ENCODE results near the gene DUSP7.
A peak's percentile ranks its signal among the peaks of the same experiment; 100 is the strongest.
"Not testable (repeated sequence)": the region's sequence is repeated elsewhere in the genome, so short reads cannot be mapped to it uniquely, and the experiment has no call there.

The DUSP7 gene

GRCh38 chr3:52053307-52054304 lies 2.8 kb downstream of the DUSP7 start:
- Histone ChIP-seq H3K9ac (ENCODE audit: low read depth, low read length) (0 out of 2 replicates have a peak overlapping the region, but pooled peaks have one; percentile 1), H3K4me1 (ENCODE audit: insufficient read depth, low read length) (peaks cover 16% of the 10 kb centered on the region), H3K9me3 (ENCODE audit: control insufficient read depth, insufficient read depth, low read length) (no peaks in the 10 kb centered on the region), H3K36me3 (ENCODE audit: insufficient read depth, low read length) (peaks cover 7% of the 10 kb centered on the region)

GRCh38 chr3:52052831-52053306 lies 3.5 kb downstream of the DUSP7 start:
- H3K4me1 ChIP-seq (ENCODE audit: insufficient read depth, low read length) = peaks cover 14% of the 10 kb centered on the region
- 0 out of 2 replicates have a peak overlapping the region, but pooled peaks have one; percentile 1 for H3K9ac ChIP-seq (ENCODE audit: low read depth, low read length)
- peaks cover 7% of the 10 kb centered on the region for H3K36me3 ChIP-seq (ENCODE audit: insufficient read depth, low read length)
- no peaks in the 10 kb centered on the region for H3K9me3 ChIP-seq (ENCODE audit: control insufficient read depth, insufficient read depth, low read length)

DNA sequence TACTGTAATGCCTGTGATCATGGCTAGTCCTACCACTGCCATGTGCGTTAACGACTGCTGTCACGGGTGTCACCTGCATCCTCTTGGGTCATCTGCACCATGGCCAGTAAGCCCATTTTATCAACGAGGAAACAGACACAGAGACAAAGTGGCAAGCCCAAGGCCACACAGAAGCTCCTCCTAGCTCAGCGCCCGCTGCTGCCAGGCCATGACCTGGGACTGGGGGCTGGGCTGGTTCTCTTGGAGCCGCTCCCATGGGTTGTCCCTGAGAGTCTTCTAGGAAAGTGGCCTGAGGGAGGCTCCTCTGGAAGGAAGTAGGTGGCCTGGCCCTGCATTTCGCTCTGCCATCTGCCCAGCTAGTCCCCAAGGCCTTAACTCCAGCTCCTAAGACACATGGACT lies 4.9 kb downstream of the DUSP7 start:
- peaks cover 7% of the 10 kb centered on the region for H3K36me3 ChIP-seq (ENCODE audit: insufficient read depth, low read length)
- H3K9ac ChIP-seq (ENCODE audit: low read depth, low read length) = no peak overlapping the region
- H3K9me3 ChIP-seq (ENCODE audit: control insufficient read depth, insufficient read depth, low read length) = no peaks in the 10 kb centered on the region
- peaks cover 26% of the 10 kb centered on the region for H3K4me1 ChIP-seq (ENCODE audit: insufficient read depth, low read length)

DNA sequence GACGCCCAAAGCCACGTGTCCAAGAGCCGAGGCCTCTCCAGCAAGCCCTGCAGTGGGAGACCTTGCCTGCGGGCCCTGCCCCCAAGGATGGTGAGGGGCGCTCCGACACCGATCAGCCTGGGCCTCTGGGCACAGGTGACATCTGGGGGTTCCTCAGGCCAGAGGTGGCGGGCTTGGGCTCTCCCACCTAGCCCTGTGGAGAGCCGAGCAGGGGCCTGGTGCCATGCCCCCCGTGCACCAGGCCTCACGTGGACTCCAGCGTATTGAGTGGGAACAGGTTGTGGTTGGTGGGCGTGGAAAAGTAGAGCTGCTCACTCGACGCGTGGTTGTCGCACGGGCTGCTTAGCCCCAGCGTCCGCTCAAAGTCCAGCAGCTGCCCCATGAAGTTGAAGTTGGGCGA lies 5.8 kb downstream of the DUSP7 start:
- Histone ChIP-seq H3K9ac (ENCODE audit: low read depth, low read length) (no peak overlapping the region), H3K9me3 (ENCODE audit: control insufficient read depth, insufficient read depth, low read length) (no peaks in the 10 kb centered on the region), H3K4me1 (ENCODE audit: insufficient read depth, low read length) (peaks cover 33% of the 10 kb centered on the region), H3K36me3 (ENCODE audit: insufficient read depth, low read length) (peaks cover 7% of the 10 kb centered on the region)

DNA sequence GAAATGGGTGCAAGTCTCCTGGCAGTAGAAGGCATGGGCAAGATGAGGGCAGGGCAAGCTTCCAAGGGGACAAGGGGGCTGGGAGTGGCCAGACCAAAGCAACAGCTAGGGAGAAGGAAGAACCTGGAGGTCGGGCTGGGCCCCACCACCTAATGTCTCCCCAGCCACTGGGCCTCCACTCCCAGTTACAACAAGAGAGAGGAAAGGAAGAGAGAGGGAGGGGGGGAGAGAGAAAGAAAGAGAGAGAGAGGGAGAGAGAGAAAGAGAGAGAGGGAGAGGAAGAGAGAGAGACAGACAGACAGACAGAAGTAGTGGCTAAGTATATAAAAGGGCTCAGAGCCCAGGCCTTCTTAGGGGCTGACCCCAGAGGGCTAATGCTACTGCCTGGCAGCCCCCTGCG lies 6.9 kb downstream of the DUSP7 start:
- H3K4me1 ChIP-seq (ENCODE audit: insufficient read depth, low read length) = peaks cover 33% of the 10 kb centered on the region
- H3K9ac ChIP-seq (ENCODE audit: low read depth, low read length) = no peak overlapping the region
- H3K9me3 ChIP-seq (ENCODE audit: control insufficient read depth, insufficient read depth, low read length) = no peaks in the 10 kb centered on the region
- peaks cover 7% of the 10 kb centered on the region for H3K36me3 ChIP-seq (ENCODE audit: insufficient read depth, low read length)

- Histone ChIP-seq H3K9ac (ENCODE audit: low read depth, low read length) (no peak overlapping the region), H3K36me3 (ENCODE audit: insufficient read depth, low read length) (peaks cover 7% of the 10 kb centered on the region), H3K9me3 (ENCODE audit: control insufficient read depth, insufficient read depth, low read length) (no peaks in the 10 kb centered on the region), H3K4me1 (ENCODE audit: insufficient read depth, low read length) (peaks cover 24% of the 10 kb centered on the region; the same call in 1 of the 2 replicates)
Observed at GRCh38 chr3:52047295-52047960, 8.9 kb downstream of the DUSP7 start.

DNA sequence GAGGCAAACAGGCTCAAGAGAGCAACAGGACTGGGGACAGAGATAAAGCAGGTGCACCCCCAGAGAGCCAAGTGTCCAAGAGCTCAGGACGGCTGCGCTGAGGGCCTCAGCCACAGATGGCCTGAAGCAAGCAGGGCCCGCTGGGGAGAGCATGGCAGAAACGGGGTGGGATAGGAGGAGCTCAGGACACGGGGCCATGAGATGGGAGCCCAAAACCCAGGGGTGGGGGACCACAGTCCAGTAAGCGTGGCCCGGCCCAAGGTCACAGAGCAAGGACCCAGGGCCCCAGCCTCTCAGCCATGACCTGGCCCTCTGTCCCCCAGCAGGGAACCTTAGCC lies 9.5 kb downstream of the DUSP7 start:
- H3K36me3 ChIP-seq (ENCODE audit: insufficient read depth, low read length) = peaks cover 7% of the 10 kb centered on the region
- no peak overlapping the region for H3K9ac ChIP-seq (ENCODE audit: low read depth, low read length)
- no peaks in the 10 kb centered on the region for H3K9me3 ChIP-seq (ENCODE audit: control insufficient read depth, insufficient read depth, low read length)
- H3K4me1 ChIP-seq (ENCODE audit: insufficient read depth, low read length) = peaks cover 20% of the 10 kb centered on the region; the same call in 1 of the 2 replicates

DNA sequence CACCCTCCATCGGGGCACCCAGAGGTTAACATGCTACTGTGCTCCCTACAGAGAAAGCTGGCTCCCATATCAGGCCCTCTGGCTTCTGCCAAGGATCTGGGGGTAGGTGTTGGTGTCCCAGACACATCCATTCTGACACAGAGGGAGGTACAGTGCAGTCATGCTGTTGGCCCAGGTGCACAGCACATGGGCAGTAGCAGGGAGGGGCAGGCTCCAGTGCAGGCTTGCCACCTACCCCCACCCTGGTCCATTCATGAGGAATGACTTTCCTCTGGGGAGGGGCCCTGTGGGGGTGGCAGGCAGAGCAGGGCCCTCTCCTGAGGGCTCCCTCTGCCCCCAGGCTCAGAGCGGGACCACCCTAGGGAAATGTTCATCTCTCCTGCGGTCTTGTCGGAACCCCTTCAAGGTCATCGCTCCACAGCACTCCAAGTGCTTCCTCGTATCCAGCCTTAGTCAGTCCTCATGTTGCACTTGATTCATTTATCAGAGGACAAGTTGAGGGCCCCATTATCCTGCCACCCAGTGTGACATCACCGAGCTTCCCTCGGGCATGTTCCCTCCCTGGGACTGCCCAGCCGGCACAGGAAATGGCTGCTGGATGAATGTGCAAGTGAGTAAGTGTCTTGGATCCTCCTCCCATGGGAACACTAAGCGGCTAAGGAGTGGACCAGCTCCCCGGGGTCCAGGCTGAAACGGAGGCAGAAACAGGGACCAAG lies 10.0 kb downstream of the DUSP7 start:
- no peak overlapping the region for H3K9ac ChIP-seq (ENCODE audit: low read depth, low read length)
- H3K36me3 ChIP-seq (ENCODE audit: insufficient read depth, low read length) = peaks cover 7% of the 10 kb centered on the region
- H3K9me3 ChIP-seq (ENCODE audit: control insufficient read depth, insufficient read depth, low read length) = no peaks in the 10 kb centered on the region
- H3K4me1 ChIP-seq (ENCODE audit: insufficient read depth, low read length) = peaks cover 20% of the 10 kb centered on the region; the same call in 1 of the 2 replicates

DNA sequence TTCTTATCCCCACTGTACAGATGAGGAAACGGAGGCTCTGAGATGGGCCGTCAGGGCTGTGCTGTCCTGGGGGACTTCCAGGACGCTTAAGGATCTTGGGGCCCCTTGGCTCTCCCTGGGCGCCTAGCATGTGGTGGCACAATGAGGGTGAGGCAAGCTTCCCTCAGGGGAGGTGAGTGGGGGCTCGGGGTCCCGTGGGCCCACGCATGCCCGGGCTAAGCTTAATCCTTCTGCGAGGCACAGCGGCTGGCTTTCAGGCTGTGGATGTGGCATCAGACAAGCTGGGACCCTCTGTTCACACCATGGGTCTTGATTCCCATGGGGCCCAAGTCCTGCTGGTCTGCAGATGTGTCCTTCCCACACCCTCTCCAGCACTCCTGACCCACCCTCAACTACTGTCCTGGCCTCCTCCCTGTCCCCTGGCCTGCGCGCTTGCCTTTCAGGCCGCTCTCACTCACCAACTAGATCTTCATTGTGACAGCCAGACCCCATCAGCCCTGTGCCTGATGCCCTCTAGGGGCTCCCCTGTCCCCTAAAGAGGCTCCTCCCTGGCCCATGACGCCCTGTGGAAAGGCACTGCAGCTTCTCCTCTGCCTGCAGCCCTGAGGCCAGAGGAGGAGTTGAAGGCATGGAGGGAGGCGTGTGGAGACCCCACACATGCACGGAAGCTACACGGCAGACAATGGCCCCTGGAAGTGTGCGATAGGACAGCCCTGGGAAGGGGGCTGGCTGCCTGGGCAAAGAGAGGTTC lies 11.3 kb downstream of the DUSP7 start:
- Histone ChIP-seq H3K9me3 (ENCODE audit: control insufficient read depth, insufficient read depth, low read length) (no peaks in the 10 kb centered on the region), H3K36me3 (ENCODE audit: insufficient read depth, low read length) (peaks cover 2% of the 10 kb centered on the region; the same call in 1 of the 2 replicates), H3K4me1 (ENCODE audit: insufficient read depth, low read length) (peaks cover 20% of the 10 kb centered on the region; the same call in 1 of the 2 replicates), H3K9ac (ENCODE audit: low read depth, low read length) (no peak overlapping the region)

- peaks cover 20% of the 10 kb centered on the region; the same call in 1 of the 2 replicates for H3K4me1 ChIP-seq (ENCODE audit: insufficient read depth, low read length)
- H3K9me3 ChIP-seq (ENCODE audit: control insufficient read depth, insufficient read depth, low read length) = no peaks in the 10 kb centered on the region
- no peak overlapping the region for H3K9ac ChIP-seq (ENCODE audit: low read depth, low read length)
- no peaks in the 10 kb centered on the region for H3K36me3 ChIP-seq (ENCODE audit: insufficient read depth, low read length)
Observed at GRCh38 chr3:52043750-52044149, 12.6 kb downstream of the DUSP7 start.

GRCh38 chr3:52043039-52043438 lies 13.3 kb downstream of the DUSP7 start:
- not testable (repeated sequence) for H3K9me3 ChIP-seq (ENCODE audit: control insufficient read depth, insufficient read depth, low read length); H3K36me3 ChIP-seq (ENCODE audit: insufficient read depth, low read length); H3K9ac ChIP-seq (ENCODE audit: low read depth, low read length)
- peaks cover 20% of the 10 kb centered on the region; the same call in 1 of the 2 replicates for H3K4me1 ChIP-seq (ENCODE audit: insufficient read depth, low read length)

DNA sequence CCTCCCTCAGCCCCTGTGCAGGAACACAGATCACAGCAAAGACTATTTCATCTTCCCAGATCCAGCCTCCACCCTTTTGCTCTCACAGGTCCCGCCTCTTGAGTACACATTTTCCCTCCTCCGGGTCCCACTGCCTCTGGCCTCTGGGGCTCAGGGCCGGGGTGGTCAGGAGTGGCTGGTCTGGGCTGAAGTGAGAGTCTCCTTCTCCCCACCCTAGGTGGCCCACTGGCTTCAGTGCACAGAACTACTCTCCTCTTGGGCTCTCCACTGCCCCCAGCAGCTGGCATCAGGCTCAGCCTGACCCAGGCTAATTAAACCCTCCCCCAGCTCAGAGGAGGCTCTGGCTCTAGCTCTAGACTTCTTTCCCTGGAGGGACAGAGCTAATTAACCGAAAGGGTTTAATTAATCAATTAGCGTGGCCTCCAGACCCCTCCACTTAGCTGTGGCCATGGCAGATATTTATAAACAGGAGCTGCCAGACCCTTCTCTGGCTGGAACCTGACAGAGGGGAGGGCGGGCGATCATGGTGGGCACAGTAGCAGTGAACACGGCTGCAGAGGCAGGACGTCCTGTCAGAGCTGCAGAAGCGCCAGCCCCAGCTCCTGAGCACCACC lies 15.1 kb downstream of the DUSP7 start:
- Histone ChIP-seq H3K36me3 (ENCODE audit: insufficient read depth, low read length) (no peaks in the 10 kb centered on the region), H3K9ac (ENCODE audit: low read depth, low read length) (no peak overlapping the region), H3K4me1 (ENCODE audit: insufficient read depth, low read length) (peaks cover 5% of the 10 kb centered on the region; the same call in 1 of the 2 replicates), H3K9me3 (ENCODE audit: control insufficient read depth, insufficient read depth, low read length) (no peaks in the 10 kb centered on the region)

DNA sequence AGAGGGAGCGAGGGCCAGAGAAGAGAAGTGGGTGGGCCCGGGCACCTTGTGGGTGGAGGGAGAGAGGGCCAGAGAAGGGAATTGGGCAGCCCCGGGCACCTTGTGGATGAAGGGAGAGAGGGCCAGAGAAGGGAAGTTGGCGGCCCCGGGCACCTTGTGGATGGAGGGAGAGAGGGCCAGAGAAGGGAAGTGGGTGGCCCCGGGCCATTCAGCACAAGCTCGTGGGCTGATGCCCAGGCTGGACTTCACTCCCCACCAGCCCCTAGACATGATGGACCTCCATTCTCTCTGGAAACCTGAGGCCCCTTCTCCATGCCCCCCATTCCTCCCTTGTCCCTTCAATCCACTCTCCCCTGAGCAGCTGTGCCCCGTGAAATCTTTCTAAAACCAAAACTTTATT lies 15.8 kb downstream of the DUSP7 start:
- Histone ChIP-seq H3K9me3 (ENCODE audit: control insufficient read depth, insufficient read depth, low read length) (no peaks in the 10 kb centered on the region), H3K9ac (ENCODE audit: low read depth, low read length) (no peak overlapping the region), H3K36me3 (ENCODE audit: insufficient read depth, low read length) (no peaks in the 10 kb centered on the region), H3K4me1 (ENCODE audit: insufficient read depth, low read length) (no peaks in the 10 kb centered on the region)

Measured in ES-I3 (cell line).